Stimulated activated CD8-positive, alpha-beta memory T cell treated with anti-CD3 and anti-CD28 coated beads, Interleukin-7, amount 100 ng/mL, for 48 hours (primary cell): ENCODE data around the gene ELOVL4.
A peak's percentile ranks its signal among the peaks of the same experiment; 100 is the strongest.

Experiments
- DNase-seq, 2 donors: peaks; one replicate each; pipeline ENCODE4 v3.0.0-alpha.2; 2020; ENCODE audit warnings: low read depth in 1 of 2; ENCODE audit errors: extremely low read depth in 1 of 2

The ELOVL4 gene

GRCh38 chr6:79913369-79913768, 34.0 kb downstream of the ELOVL4 start:
- no peak for DNase-seq

GRCh38 chr6:79911992-79912391, 35.4 kb downstream of the ELOVL4 start:
- DNase-seq = no peak

GRCh38 chr6:79909517-79909916, 37.8 kb downstream of the ELOVL4 start:
- no peak for DNase-seq

GRCh38 chr6:79902046-79902445, 45.3 kb downstream of the ELOVL4 start:
- no peak for DNase-seq

- DNase-seq = no peak
These were observed 49.3 kb downstream of the ELOVL4 start for GRCh38 chr6:79898076-79898475.

- no peak for DNase-seq
These were observed 51.3 kb downstream of the ELOVL4 start for GRCh38 chr6:79896075-79896449.

GRCh38 chr6:79895382-79896074, 51.8 kb downstream of the ELOVL4 start:
- DNase-seq = no peak

GRCh38 chr6:79894939-79895338, 52.4 kb downstream of the ELOVL4 start:
- no peak for DNase-seq

- no peak for DNase-seq
These were observed 58.8 kb downstream of the ELOVL4 start for GRCh38 chr6:79888587-79888986.

GRCh38 chr6:79878142-79878748, 69.1 kb downstream of the ELOVL4 start:
- DNase-seq = no peak

GRCh38 chr6:79874531-79875134, 72.7 kb downstream of the ELOVL4 start:
- DNase-seq = no peak

GRCh38 chr6:79872986-79873385, 74.4 kb downstream of the ELOVL4 start:
- no peak for DNase-seq

GRCh38 chr6:79872303-79872702, 75.0 kb downstream of the ELOVL4 start:
- no peak for DNase-seq

GRCh38 chr6:79869600-79870084, 77.7 kb downstream of the ELOVL4 start:
- DNase-seq = peak; percentile 56 to 62

- DNase-seq = no peak
These were observed 78.2 kb downstream of the ELOVL4 start for GRCh38 chr6:79869184-79869583.

GRCh38 chr6:79868098-79868722, 79.1 kb downstream of the ELOVL4 start:
- no peak for DNase-seq
